CMK (cell line): ENCODE data around the gene SPG11.
"Not testable (repeated sequence)": the region's sequence is repeated elsewhere in the genome, so short reads cannot be mapped to it uniquely, and the experiment has no call there.

Experiments
- DNase-seq: peaks from one replicate; pipeline ENCODE4 v3.0.0-alpha.2; 2010; ENCODE audit warnings: low read depth

Gene SPG11

GRCh38 chr15:44663410-44664308, at the start of gene SPG11:
Gene SPG11 (minus strand): TSS chr15:44663662. CDS start chr15:44663647, 15 bp downstream.
- peak; percentile 90 for DNase-seq

- DNase-seq, result no peak
Measured at GRCh38 chr15:44712346-44713005, 49.0 kb upstream of the SPG11 start.

- DNase-seq, result peak; percentile 52
Measured at GRCh38 chr15:44711743-44712345, 48.4 kb upstream of the SPG11 start.

- peak; percentile 81 for DNase-seq
Measured at GRCh38 chr15:44711096-44711742, 47.8 kb upstream of the SPG11 start, which contains the start of the genes B2M and PATL2. Gene B2M (plus strand): TSS chr15:44711517. CDS start chr15:44711547, 30 bp downstream. Gene PATL2 (minus strand): TSS chr15:44711323. CDS start chr15:44676490, 34,833 bp downstream.

GRCh38 chr15:44710236-44711095, 47.0 kb upstream of the SPG11 start:
- DNase-seq, result no peak

GRCh38 chr15:44706946-44707636, 43.6 kb upstream of the SPG11 start:
- no peak for DNase-seq

GRCh38 chr15:44706401-44706800, 42.9 kb upstream of the SPG11 start:
- no peak for DNase-seq

- no peak for DNase-seq
Measured at GRCh38 chr15:44705986-44706385, 42.5 kb upstream of the SPG11 start.

- DNase-seq, result not testable (repeated sequence)
Measured at GRCh38 chr15:44700676-44701075, 37.2 kb upstream of the SPG11 start.

- no peak for DNase-seq
Measured at GRCh38 chr15:44698641-44699040, 35.2 kb upstream of the SPG11 start.

- no peak for DNase-seq
Measured at GRCh38 chr15:44697014-44697413, 33.6 kb upstream of the SPG11 start.

- no peak for DNase-seq
Measured at GRCh38 chr15:44695294-44695693, 31.8 kb upstream of the SPG11 start.

GRCh38 chr15:44694416-44694815, 31.0 kb upstream of the SPG11 start:
- DNase-seq, result no peak

GRCh38 chr15:44692659-44693058, 29.2 kb upstream of the SPG11 start:
- DNase-seq, result no peak

GRCh38 chr15:44690245-44690644, 26.8 kb upstream of the SPG11 start:
- not testable (repeated sequence) for DNase-seq

GRCh38 chr15:44689318-44689717, 25.9 kb upstream of the SPG11 start:
- not testable (repeated sequence) for DNase-seq

GRCh38 chr15:44682809-44683682, 19.6 kb upstream of the SPG11 start:
- DNase-seq, result peak; percentile 33

- no peak for DNase-seq
Measured at GRCh38 chr15:44682211-44682610, 18.7 kb upstream of the SPG11 start.

GRCh38 chr15:44676676-44677075, 13.2 kb upstream of the SPG11 start:
- no peak for DNase-seq
